SHP77 treated with DMSO at 0.1 percent for 48 hours (cell line): ENCODE data around the gene MYBBP1A.

Experiments used
- DNase-seq: peaks from one replicate; lab custom pipeline; 2025; lab: John Stamatoyannopoulos, UW

The MYBBP1A gene

DNA sequence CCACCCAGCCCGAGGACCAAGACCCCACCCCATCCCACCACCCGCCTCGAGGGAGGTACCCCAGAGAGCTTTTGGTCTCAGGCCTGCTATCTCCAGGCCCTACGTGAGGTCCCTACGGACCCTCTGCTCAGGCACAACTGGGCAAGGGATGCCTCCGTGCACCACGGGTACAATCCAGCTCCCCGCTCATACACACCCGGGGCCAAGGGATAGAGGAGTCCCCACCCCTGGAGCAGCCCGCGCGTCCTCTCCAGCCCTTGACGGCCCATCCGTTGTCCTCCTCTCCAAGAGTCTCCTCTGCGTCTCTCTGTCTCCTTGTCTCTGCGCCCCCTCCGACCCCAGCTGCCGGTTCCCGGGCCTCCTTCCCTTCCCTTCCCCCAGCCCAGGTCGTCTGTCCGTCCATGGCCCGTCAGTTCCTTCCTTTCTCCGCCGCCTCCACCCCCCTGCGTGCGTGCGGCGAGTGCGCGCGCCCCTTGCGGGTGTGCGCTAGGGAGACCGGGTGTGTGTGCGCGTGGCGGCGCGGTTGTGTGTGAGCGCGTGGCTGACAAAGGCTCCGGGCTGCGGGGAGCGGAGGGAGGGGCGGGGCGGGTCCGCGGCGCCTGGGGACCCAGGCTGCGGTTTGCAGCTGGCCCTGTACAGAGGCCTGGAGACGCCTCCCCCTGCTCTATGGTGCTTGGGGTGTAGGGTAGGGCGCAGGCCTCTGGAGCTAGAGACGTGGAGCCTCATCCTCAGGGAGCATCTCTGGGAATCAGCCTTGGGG lies 55.6 kb downstream of the MYBBP1A start:
- DNase-seq = no peak

DNA sequence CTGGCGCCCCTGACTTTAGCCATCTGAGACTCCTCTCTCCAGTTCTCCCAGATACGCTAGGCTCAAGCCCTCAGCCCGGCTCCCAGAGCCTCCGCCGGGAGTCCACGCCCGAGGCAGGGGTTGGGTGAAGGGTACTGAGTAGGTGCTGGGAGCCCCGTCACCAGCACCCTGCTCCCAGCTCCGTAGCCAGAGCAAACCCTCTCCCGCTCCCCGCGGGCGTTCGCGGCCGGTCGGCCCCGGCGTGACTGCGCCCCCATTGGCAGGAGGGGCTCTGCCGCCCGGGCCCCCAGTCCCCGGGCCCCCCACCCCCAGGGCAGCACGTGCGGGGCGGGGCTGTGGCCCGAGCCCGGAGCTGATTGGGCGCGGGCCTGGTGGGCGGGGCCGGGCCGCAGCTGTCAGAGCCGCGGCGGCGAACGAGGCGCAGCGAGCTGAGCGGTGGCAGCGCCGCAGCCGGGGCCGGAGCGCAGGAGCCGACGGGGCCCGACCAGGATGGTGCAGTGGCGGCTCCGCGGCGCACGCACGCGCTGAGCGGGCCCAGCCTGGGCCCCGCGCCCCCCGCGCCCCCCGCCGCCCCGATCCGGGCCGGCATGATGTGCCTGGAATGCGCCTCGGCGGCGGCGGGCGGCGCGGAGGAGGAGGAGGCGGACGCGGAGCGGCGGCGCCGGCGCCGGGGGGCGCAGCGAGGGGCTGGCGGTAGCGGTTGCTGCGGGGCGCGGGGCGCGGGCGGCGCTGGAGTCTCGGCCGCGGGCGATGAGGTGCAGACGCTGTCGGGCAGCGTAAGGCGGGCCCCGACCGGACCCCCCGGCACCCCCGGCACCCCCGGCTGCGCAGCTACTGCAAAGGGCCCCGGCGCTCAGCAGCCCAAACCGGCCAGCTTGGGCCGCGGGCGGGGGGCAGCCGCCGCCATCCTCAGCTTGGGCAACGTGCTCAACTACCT lies 56.5 kb downstream of the MYBBP1A start, which contains the start of gene SPNS2:
SPNS2 (plus strand) TSS at position 421 of the 937 bp plus-strand sequence; CDS start at position 588, 167 bp downstream.
- no peak for DNase-seq

DNA sequence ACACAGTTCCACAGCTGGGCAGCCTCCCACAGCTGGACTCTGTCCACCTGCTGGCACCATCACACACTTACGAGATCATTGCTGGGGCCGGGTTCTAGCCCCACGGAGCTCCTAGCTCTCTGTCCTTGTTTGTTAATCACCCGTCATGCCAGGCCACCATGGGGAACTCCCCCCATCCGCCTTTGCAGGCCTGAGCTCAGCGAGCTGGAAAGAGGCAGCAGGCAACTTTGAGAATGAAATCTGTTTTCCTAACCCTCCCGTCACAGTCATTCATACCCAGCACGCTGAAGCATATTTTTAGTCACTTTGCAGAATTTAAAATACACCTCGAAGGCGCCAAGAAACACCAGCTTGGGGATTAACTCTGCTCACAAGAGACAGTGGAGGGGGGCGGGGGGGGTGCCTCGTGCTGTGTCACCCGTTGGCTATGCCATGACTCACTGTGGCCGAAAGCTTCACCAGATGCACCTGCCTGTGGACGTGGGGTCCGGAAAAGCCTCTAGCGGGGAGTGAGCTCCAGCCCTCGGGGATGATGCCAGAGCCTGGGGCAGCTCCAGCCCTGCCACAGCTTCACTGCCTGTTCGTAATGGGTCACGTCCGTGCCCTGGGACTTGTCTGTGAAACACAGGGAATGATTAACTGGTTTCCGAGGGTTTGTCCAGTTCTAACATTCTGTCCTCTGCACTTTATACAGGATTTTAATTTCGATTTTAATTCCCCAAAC lies 57.9 kb downstream of the MYBBP1A start:
- no peak for DNase-seq

DNA sequence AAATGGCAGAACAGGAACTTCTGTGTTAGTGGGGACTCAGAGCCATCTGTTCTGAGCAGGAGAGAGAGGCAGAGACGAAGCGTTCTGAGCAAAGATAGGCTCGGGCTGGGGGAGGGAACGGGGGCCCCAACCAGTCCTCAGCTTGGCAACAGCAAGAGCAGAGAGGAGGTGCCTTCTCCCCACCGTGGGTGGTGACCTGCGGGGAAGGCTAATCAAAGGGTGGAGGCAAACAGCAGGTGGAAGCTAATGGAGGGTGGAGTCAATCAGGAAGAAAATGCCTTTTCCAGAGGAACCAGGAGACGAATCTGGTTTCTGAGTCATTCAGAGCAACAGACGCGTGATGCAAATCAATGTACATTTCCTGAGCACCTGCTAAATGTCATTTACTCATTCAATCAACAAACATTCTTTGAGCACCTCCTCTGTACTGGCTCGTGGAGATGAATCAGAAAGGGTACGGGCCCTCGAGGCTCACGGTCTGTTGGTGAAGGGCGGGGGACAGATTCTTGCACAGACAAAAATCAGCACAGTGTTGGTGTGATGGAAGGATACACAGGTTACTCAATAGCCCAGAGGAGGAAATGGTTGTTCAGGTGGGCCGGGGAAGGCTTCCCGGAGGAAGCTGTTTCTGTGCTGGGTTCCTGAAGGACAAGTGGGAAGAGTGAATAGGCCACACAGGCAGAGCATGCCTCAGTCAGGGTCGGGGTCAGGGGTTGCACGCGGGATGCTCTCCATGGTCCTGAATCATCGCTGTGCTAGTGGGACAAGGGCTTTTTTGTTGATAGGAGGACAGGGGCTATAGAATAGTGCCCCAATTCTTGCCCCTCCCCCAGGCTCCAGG lies 62.2 kb downstream of the MYBBP1A start:
- DNase-seq = peak; percentile 44

DNA sequence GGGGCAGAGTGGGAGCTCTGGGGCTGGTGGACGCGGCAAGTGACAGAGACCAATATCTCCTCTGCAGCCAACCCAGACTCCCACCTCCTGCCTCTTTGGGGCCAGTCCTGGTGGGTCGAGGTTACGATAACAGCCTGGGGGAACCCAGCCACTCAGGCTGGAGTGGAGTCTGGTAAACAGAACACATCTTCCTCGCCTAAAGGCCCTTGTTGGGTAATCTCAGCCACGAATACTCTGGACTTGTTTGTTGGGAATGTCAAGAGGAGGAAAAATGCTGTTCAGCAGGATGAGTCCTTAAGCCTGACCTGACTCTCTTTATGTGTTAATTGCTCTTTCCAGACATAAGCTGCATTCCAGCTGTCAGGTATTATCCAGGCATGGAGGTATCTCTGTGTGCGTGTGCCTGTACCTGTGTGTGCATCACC lies 64.5 kb downstream of the MYBBP1A start:
- DNase-seq = no peak

DNA sequence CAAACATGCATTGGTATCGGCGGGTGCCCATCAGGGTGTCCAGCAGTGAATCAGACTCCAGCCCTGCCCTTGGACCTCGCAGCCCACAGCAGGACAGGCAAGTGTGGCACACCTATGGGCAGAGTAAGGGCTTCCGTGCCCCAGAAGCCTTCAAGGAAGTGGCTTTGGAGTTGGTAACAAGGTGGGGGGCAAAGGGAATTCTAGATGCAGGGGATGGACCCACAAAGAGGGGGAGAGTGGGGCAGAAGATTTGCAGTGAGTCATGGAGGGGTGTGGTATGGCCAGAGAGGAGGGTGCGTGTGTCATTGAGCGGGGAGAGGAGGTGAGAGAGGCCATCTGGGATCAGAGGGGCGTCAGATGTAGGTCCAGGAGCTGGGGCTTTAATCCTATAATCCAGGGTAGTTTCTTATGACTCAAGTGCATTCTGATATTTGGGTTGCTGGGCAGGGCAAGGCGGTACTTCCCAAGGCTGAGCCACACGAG lies 65.0 kb downstream of the MYBBP1A start:
- no peak for DNase-seq

DNA sequence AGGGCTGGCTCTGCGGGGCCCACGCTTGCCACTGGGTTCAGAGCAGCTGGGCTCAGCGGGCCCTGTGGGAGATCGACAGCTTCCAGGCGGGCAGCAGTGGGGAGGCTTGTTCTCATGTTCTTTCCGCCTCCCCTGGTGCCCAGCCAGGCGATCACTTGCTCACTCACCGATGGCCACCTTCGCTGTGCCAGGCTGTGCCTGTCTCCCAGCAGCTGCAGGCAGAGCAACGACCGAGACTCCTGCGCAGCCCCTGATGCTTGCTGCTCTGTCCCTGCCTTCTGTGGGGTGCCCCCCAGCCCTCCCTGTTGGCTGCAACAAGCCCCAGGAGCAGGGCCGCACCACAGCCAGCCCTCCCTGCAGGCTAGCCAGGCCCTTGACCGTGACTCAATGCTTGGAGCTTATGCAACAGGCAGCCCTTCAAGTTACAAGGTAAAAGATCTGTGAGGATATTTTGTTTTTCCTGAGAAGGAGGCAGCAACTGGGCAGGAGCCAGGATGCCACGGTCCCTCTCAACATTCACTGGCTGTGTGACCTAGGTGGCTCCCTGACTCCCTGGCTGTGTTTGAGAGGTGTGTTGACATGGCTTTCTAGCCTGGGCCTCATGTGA lies 66.1 kb downstream of the MYBBP1A start:
- DNase-seq = no peak
